ENCODE data around the gene NQO2. TPM values are rescaled to one million over a fixed set of nuclear protein-coding genes. Genes with fewer than 3 reads are reported as not detected.

The NQO2 gene
- total RNA-seq, 1 experiment from 2014 or later: 82.9 TPM

GRCh38 chr6:3033652-3034051 is 34.0 kb downstream of the NQO2 start:
- H3K79me2 ChIP-seq (ENCODE audit: insufficient read depth, low read length): no peaks in the 10 kb centered on the region
- no peaks in the 10 kb centered on the region for H3K36me3 ChIP-seq (ENCODE audit: control insufficient read depth in 1 of 2, insufficient read depth in 2 of 2, low read length in 2 of 2)
- POLR2A ChIA-PET: interaction anchor here (0.6 kb wide), 1 partner anchor 1102 kb away, joined by 4 read pairs; the partner anchor contains the start of gene ECI2
- H3K9me3 ChIP-seq (ENCODE audit: control insufficient read depth in 1 of 2, insufficient read depth in 1 of 2, low read depth in 1 of 2, low read length in 2 of 2): no peaks in the 10 kb centered on the region
- RAD21 ChIA-PET (ENCODE audit: low non-redundant PET in 1 of 2, low total read pairs in 2 of 2, uncharacterized antibody in 2 of 2, unreplicated experiment in 2 of 2): no interaction called here
- H3K27ac ChIP-seq (ENCODE audit: low read depth, low read length): no peak overlapping the region
- no peak overlapping the region for H2AFZ ChIP-seq (ENCODE audit: low read depth, low read length, poor library complexity, severe bottlenecking)
- no peak for ATAC-seq
- no peaks in the 10 kb centered on the region for H3K4me1 ChIP-seq (ENCODE audit: control insufficient read depth in 1 of 2, insufficient read depth in 2 of 2, low read length in 2 of 2)
- BruUV-seq (replicated peaks): no TSS peak
- no peak overlapping the region for H3K4me2 ChIP-seq (ENCODE audit: low read length)
- no peak for DNase-seq (ENCODE audit: low read depth, low spot score)
- TF ChIP-seq TCF7L2 (IDR thresholded peaks at IDR 0.05; ENCODE audit: borderline replicate concordance, extremely low read depth, insufficient read depth, insufficient read length) (no peak), CBX3 (IDR thresholded peaks at IDR 0.05; ENCODE audit: low read depth) (no peak), EGR1 (IDR thresholded peaks at IDR 0.05; ENCODE audit: low read depth) (no peak), SIN3A (IDR thresholded peaks at IDR 0.05; ENCODE audit: low read depth) (no peak), POLR2A (IDR thresholded peaks at IDR 0.05; ENCODE audit: borderline replicate concordance, extremely low read depth, insufficient read depth, insufficient read length) (no peak), CEBPB (IDR thresholded peaks at IDR 0.05; ENCODE audit: low read depth) (no peak), ZFX (IDR thresholded peaks at IDR 0.05) (no peak), FOSL1 (IDR thresholded peaks at IDR 0.05; ENCODE audit: low read depth) (no peak), EZH2phosphoT487 (IDR thresholded peaks at IDR 0.05; ENCODE audit: borderline replicate concordance) (no peak), RAD21 (IDR thresholded peaks at IDR 0.05; ENCODE audit: low read depth) (no peak)
- TF ChIP-seq, protein P1, sequence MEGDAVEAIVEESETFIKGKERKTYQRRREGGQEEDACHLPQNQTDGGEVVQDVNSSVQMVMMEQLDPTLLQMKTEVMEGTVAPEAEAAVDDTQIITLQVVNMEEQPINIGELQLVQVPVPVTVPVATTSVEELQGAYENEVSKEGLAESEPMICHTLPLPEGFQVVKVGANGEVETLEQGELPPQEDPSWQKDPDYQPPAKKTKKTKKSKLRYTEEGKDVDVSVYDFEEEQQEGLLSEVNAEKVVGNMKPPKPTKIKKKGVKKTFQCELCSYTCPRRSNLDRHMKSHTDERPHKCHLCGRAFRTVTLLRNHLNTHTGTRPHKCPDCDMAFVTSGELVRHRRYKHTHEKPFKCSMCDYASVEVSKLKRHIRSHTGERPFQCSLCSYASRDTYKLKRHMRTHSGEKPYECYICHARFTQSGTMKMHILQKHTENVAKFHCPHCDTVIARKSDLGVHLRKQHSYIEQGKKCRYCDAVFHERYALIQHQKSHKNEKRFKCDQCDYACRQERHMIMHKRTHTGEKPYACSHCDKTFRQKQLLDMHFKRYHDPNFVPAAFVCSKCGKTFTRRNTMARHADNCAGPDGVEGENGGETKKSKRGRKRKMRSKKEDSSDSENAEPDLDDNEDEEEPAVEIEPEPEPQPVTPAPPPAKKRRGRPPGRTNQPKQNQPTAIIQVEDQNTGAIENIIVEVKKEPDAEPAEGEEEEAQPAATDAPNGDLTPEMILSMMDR (IDR thresholded peaks at IDR 0.05 in 2 of 3, conservative IDR thresholded peaks at IDR 0.05 in 1 of 3; ENCODE audit: borderline replicate concordance in 1 of 3, insufficient read depth in 1 of 3, low read depth in 2 of 3, low read length in 2 of 3): no peak
- no peaks in the 10 kb centered on the region for H4K20me1 ChIP-seq (ENCODE audit: insufficient read depth)
- no peak overlapping the region for H3K4me3 ChIP-seq (replicated peaks in 1 of 2; ENCODE audit: low read depth in 1 of 2, low read length in 2 of 2)
- no peak overlapping the region for H3K9ac ChIP-seq (ENCODE audit: low read length)
- no peaks in the 10 kb centered on the region for H3K27me3 ChIP-seq (ENCODE audit: insufficient read depth, low read length)
- no peaks in the 10 kb centered on the region for H3K9me2 ChIP-seq (ENCODE audit: insufficient read depth)
- CTCF ChIA-PET: no interaction called here
- intact Hi-C loops (cut with micrococcal nuclease): no loop called here
